GM23248 (cell line): ENCODE measurements around the gene ZNF319.

Source experiments
- EZH2 ChIP-seq: fragments of 200-600 bp; sonication (generic); IDR thresholded peaks from 2 replicates; pipeline ENCODE4 v1.6.1; 2018; ENCODE audit warnings: antibody characterized with exemption, mild to moderate bottlenecking; ENCODE audit not compliant: insufficient read depth, poor library complexity, severe bottlenecking
- EZH2phosphoT487 ChIP-seq: fragments of 200-600 bp; sonication (generic); IDR thresholded peaks from 2 replicates; pipeline ENCODE4 v1.6.1; 2018; ENCODE audit warnings: antibody characterized with exemption, moderate library complexity, mild to moderate bottlenecking, low read depth; ENCODE audit not compliant: insufficient read depth

DNA sequence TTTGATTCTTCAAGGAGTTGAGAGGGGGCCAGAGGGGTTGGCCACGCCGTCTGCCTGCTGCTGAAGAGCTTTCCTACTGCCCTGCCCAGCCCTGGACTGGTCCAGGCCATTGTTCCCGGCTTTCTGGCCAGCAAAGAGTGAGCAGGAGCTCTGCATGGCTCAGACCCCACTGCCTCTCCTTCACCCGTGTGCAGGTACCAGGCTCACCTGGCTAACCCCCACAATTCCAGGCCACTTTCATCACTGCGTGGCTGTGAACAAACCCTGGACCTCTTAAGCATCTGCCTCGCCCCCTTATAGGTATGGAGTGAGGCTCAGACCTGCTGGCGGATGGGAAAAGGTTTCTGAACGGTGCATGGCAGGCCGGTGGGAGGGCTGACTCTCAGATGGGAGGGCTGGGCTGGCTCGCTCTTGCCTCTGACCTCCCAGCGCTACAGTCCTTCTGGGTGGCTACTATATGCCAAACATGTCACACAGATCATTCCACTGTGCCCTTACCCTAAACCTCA lies 8.9 kb downstream of the ZNF319 start:
- TF ChIP-seq EZH2 (no peak), EZH2phosphoT487 (no peak)
